Gastrocnemius medialis (tissue), 4 donors: Measurements from ENCODE around the gene PWWP2B. TPM values are rescaled to one million over a fixed set of nuclear protein-coding genes. Genes with fewer than 3 reads are reported as not detected.
A peak's percentile ranks its signal among the peaks of the same experiment; 100 is the strongest.

Experiments used
- ATAC-seq, 2 donors: fragments of 150-250 bp; one replicate each; pipeline ENCODE4 v1.9.1; 2016
- DNase-seq, 2 donors: peaks; one replicate each; pipeline ENCODE4 v3.0.0-alpha.2; 2019
- H3K27ac ChIP-seq, 4 donors: fragments of 200-600 bp; sonication (generic); 1 replicate in 1 of 4; 2 replicates in 3 of 4; pipeline ENCODE4 v1.5.1; 2016 to 2018; ENCODE audit warnings: mild to moderate bottlenecking in 2 of 4, moderate library complexity in 1 of 4
- H3K27me3 ChIP-seq, 3 donors: fragments of 200-600 bp; sonication (generic) in 2 of 3; 1 replicate in 1 of 3; 2 replicates in 2 of 3; pipeline versions ENCODE4 v1.5.1 to v1.6.0; 2016 to 2019; ENCODE audit warnings: mild to moderate bottlenecking in 1 of 3, moderate library complexity in 1 of 3
- H3K36me3 ChIP-seq, 2 donors: fragments of 200-600 bp; sonication (generic) in 1 of 2; one replicate each; pipeline ENCODE4 v1.5.1; 2017 to 2018
- H3K4me1 ChIP-seq, 2 donors: fragments of 200-600 bp; sonication (generic) in 1 of 2; one replicate each; pipeline ENCODE4 v1.5.1; 2016 to 2017; ENCODE audit warnings: mild to moderate bottlenecking in 2 of 2
- H3K4me3 ChIP-seq, 4 donors: fragments of 200-600 bp; sonication (generic) in 3 of 4; 1 replicate in 1 of 4; 2 replicates in 3 of 4; pipeline ENCODE4 v1.5.1; 2016 to 2019; ENCODE audit warnings: mild to moderate bottlenecking in 2 of 4
- H3K9me3 ChIP-seq, 3 donors: fragments of 200-600 bp; sonication (generic) in 2 of 3; 1 replicate in 1 of 3; 2 replicates in 2 of 3; pipeline ENCODE4 v1.5.1; 2016 to 2019
- POLR2A ChIP-seq, 2 donors: fragments of 450-650 bp; IDR thresholded peaks; one replicate each; pipeline ENCODE4 v1.6.1; 2017; ENCODE audit warnings: antibody characterized with exemption in 2 of 2, mild to moderate bottlenecking in 2 of 2, moderate library complexity in 2 of 2
- in situ Hi-C, 4 donors: fragments of 200-750 bp; cut with MboI; loops; one replicate each; pipeline versions ENCODE4 v1.15.0 to v1.8.0; 2017; ENCODE audit warnings: low sequenced_read_pairs in 4 of 4
- intact Hi-C: fragments of 100-400 bp; cut with DNase I; formaldehyde crosslinking; loops from one replicate; pipeline ENCODE4 v1.15.1; 2023; ENCODE audit warnings: low total_unique reads
- total RNA-seq, 4 donors: library from RNA; depleted of rRNA; stranded (reverse); fragments of >200 nt; gene quantifications; one replicate each; pipeline versions ENCODE4 v1.1.0 to v1.2.3, GENCODE V29; 2016
- TF ChIP-seq, protein P1 (sequence below), 5 experiments: fragments of 450-650 bp in 3 of 5; fragments of 200-600 bp in 2 of 5; sonication (generic) in 2 of 5; IDR thresholded peaks in 4 of 5; conservative IDR thresholded peaks in 1 of 5; 1 replicate in 4 of 5; 2 replicates in 1 of 5; pipeline ENCODE4 v1.5.1; 2016 to 2019; ENCODE audit warnings: antibody characterized with exemption in 5 of 5, mild to moderate bottlenecking in 3 of 5, moderate library complexity in 3 of 5

PWWP2B gene
- total RNA-seq, 4 donors from 2014 or later = 22.7 to 30.9 (median 24.4) TPM

DNA sequence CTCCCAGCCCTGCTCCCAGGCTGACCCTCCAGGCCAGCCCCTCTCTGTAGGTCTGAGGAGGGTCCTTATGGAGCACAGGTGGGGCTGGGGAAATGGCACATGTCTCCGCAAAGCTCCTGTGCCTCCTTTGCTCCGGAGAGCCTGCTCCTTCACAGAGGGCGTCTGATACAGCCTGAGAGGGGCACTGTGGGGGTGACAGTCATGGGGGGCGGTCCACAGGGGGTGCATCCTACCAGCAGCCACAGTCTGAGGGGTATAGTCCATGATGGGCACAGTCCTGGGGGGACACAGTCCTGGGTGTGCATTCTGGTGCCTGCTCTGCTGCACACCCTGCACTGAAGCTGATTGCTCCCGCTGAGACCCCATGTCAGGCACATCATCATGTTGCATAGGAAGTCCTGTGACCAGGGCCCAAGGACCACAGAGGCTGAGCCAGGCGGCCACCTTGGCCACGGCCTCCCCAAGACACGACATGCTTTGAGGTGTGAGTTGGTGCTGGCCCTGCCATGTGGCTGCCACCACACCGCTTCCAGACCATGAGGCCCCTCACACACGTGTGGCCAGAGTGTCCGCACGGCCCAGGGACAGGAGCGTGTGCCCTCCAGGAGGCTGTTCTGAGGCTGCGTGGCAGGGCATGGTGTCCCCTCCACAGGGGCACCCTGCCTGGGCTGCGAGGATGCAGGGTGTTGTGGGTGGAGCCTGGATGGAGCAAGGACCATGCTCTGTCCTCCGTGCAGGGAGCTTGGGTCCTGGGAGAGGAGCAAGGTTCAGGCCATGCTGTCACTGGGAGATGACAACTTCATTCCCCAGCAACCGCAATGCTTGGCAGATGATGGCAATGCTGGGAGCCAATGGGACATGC lies 59.2 kb downstream of the PWWP2B start:
- H3K9me3 ChIP-seq = no peaks in the 10 kb centered on the region
- H3K4me3 ChIP-seq = no peak overlapping the region
- no peaks in the 10 kb centered on the region for H3K36me3 ChIP-seq
- DNase-seq (no peak), ATAC-seq (no peak)
- intact Hi-C loops (no loop called here), in situ Hi-C loops (loop anchor here in 3 of 4 donors (5.0 to 25.0 kb wide), 4 partner anchors 179 to 244 kb away; no protein-coding TSS in a partner anchor)
- H3K4me1 ChIP-seq = peaks cover 8 to 11% of the 10 kb centered on the region in 2 donors
- H3K27ac ChIP-seq = no peak overlapping the region
- no peak for TF ChIP-seq POLR2A (IDR thresholded peaks at IDR 0.05)
- TF ChIP-seq, protein P1, sequence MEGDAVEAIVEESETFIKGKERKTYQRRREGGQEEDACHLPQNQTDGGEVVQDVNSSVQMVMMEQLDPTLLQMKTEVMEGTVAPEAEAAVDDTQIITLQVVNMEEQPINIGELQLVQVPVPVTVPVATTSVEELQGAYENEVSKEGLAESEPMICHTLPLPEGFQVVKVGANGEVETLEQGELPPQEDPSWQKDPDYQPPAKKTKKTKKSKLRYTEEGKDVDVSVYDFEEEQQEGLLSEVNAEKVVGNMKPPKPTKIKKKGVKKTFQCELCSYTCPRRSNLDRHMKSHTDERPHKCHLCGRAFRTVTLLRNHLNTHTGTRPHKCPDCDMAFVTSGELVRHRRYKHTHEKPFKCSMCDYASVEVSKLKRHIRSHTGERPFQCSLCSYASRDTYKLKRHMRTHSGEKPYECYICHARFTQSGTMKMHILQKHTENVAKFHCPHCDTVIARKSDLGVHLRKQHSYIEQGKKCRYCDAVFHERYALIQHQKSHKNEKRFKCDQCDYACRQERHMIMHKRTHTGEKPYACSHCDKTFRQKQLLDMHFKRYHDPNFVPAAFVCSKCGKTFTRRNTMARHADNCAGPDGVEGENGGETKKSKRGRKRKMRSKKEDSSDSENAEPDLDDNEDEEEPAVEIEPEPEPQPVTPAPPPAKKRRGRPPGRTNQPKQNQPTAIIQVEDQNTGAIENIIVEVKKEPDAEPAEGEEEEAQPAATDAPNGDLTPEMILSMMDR (IDR thresholded peaks at IDR 0.05 in 4 of 5, conservative IDR thresholded peaks at IDR 0.05 in 1 of 5) = no peak
- no peaks in the 10 kb centered on the region for H3K27me3 ChIP-seq

DNA sequence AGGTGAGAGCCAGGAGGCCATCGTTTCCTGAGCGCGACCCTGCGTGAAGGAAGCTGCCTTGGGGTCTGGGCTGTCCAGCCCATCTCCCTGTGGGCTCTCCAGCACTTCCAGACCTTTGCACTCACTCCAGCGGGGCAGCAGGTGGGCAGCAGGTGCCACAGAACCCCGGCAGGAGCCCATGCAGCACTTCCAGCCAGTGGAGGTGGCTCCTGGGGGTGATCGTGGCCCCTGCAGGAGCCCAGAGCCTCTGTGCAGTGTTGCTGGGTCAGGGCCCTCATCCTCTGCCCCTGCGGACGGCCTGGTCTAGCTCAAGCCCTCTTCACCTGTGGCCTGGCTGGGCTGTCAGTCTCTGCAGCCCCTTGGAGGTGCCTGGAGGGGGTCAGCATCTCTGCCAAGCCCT lies 59.9 kb downstream of the PWWP2B start:
- Histone ChIP-seq H3K4me1 (peaks cover 10 to 11% of the 10 kb centered on the region in 2 donors), H3K9me3 (no peaks in the 10 kb centered on the region), H3K27ac (no peak overlapping the region), H3K27me3 (no peaks in the 10 kb centered on the region), H3K36me3 (no peaks in the 10 kb centered on the region), H3K4me3 (no peak overlapping the region)
- ATAC-seq (no peak), DNase-seq (no peak)
- in situ Hi-C loops = loop anchor here in 3 of 4 donors (5.0 to 25.0 kb wide), 4 partner anchors 178 to 245 kb away; no protein-coding TSS in a partner anchor
- intact Hi-C loops = no loop called here
- TF ChIP-seq, protein P1 (IDR thresholded peaks at IDR 0.05 in 4 of 5, conservative IDR thresholded peaks at IDR 0.05 in 1 of 5) = no peak
- no peak for TF ChIP-seq POLR2A (IDR thresholded peaks at IDR 0.05)

DNA sequence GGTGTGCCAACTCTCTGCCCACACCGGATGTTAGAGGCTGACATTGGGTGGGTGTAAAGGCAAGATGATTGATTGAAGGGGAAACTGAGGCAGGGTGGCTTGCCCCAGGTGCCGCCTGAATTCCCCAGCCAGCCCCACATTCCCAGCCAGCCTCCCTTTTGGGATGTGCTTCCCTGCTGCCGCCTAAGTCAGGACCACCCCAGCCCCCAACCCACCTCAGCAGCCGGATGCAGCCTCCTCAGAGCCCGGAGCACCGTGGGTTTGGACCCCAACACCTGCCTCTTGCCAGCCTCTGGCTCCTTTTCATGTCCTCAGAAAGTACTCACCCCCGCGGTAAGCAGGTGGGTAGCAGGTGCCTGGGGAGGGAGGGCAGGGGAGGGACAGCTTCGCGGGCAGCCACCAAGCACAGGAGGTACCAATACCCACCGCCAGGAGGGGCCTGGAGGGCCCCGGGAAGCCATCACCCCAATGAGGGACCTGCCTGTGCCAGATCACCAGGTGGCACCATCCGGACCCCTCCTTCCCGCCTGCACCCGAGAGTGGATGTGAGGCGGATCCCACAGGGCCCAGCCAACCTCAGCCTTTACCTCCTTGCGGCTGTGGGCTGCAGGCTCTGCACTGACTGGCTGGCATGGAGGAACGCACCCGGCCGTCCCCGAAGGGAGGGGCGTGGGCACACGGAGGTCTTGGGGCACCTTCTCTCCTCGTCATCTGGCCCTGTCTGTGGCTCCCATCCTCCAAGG lies 60.5 kb downstream of the PWWP2B start:
- Histone ChIP-seq H3K9me3 (no peaks in the 10 kb centered on the region), H3K4me3 (no peak overlapping the region), H3K4me1 (peaks cover 10 to 11% of the 10 kb centered on the region in 2 donors), H3K36me3 (no peaks in the 10 kb centered on the region), H3K27me3 (no peaks in the 10 kb centered on the region), H3K27ac (no peak overlapping the region)
- TF ChIP-seq POLR2A (IDR thresholded peaks at IDR 0.05) = no peak
- TF ChIP-seq, protein P1 (IDR thresholded peaks at IDR 0.05 in 4 of 5, conservative IDR thresholded peaks at IDR 0.05 in 1 of 5) = peak in 1 of 5 experiments; percentile 21
- no peak for DNase-seq
- in situ Hi-C loops (loop anchor here in 3 of 4 donors (5.0 to 25.0 kb wide), 4 partner anchors 177 to 245 kb away; no protein-coding TSS in a partner anchor), intact Hi-C loops (loop anchor here (1.0 kb wide), 1 partner anchor 180 kb away; no protein-coding TSS in a partner anchor)
- ATAC-seq = no peak

DNA sequence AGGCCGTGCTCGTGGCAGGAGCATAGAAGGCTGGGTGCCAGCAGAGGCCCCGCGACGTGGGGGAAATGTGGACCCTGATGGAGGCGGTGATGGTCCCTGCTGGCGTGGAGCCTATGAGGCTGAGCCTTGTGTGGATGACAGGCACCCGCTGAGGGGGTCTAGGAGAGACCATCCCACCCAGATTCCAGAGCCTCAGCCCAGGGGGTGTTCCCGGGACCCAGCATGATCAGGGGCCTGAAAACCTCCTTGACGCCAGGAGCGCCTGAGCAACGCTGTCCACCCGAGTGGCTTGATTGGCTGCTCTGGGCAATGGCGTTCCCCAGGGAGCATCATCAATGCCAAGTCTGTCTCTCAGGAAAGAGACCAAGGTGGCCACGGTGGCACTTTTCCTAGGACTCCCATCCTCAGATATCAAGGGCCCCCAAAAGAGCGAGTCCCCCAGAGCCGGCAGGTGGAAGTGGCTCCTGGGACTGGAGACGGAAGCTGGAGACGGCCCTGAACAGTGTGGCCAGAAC lies 61.1 kb downstream of the PWWP2B start:
- Histone ChIP-seq H3K4me3 (no peak overlapping the region), H3K4me1 (peaks cover 7 to 12% of the 10 kb centered on the region in 2 donors), H3K9me3 (no peaks in the 10 kb centered on the region), H3K36me3 (no peaks in the 10 kb centered on the region), H3K27ac (no peak overlapping the region), H3K27me3 (no peaks in the 10 kb centered on the region)
- in situ Hi-C loops (loop anchor here in 3 of 4 donors (5.0 to 25.0 kb wide), 4 partner anchors 177 to 246 kb away; no protein-coding TSS in a partner anchor), intact Hi-C loops (loop anchor here (1.0 kb wide), 1 partner anchor 179 kb away; no protein-coding TSS in a partner anchor)
- no peak for TF ChIP-seq POLR2A (IDR thresholded peaks at IDR 0.05)
- TF ChIP-seq, protein P1 (IDR thresholded peaks at IDR 0.05 in 4 of 5, conservative IDR thresholded peaks at IDR 0.05 in 1 of 5) = no peak
- peak in 1 of 2 donors; percentile 11 for ATAC-seq
- DNase-seq = no peak
